Uterus (tissue), 2 donors: ENCODE measurements around the gene RNASET2.

Experiments
- CTCF ChIP-seq, 4 experiments: fragments of 200-600 bp in 2 of 4; fragments of 450-650 bp in 2 of 4; sonication (generic) in 2 of 4; IDR thresholded peaks; one replicate each; pipeline ENCODE4 v1.5.1; 2016 to 2019; ENCODE audit warnings: antibody characterized with exemption in 4 of 4, mild to moderate bottlenecking in 2 of 4, moderate library complexity in 1 of 4
- POLR2A ChIP-seq, 2 donors: fragments of 450-650 bp; IDR thresholded peaks; one replicate each; pipeline ENCODE4 v1.6.1; 2016; ENCODE audit warnings: antibody characterized with exemption in 2 of 2, mild to moderate bottlenecking in 1 of 2, moderate library complexity in 1 of 2

- TF ChIP-seq POLR2A (IDR thresholded peaks at IDR 0.05) (no peak), CTCF (IDR thresholded peaks at IDR 0.05) (no peak)
Observed at GRCh38 chr6:166944666-166945256, 11.6 kb downstream of the RNASET2 start.
